Right ventricle myocardium superior (tissue), 1 donor: Measurements from ENCODE around the gene GNAZ. TPM values are rescaled to one million over a fixed set of nuclear protein-coding genes. Genes with fewer than 3 reads are reported as not detected.

Experiments
- ATAC-seq: fragments of 200-7000 bp; cut with Tn5 transposase; one replicate; pipeline ENCODE4 v1.9.1; 2020; ENCODE audit warnings: mild to moderate bottlenecking; ENCODE audit not compliant: poor library complexity
- DNase-seq: peaks from one replicate; pipeline ENCODE4 v3.0.0-alpha.2; 2020
- intact Hi-C: fragments of 100-400 bp; cut with DNase I; formaldehyde crosslinking; loops from one replicate; pipeline ENCODE4 v1.11.2; 2022
- total RNA-seq: library from RNA; stranded (reverse); fragmentation: NEBNext Ultra II Directional; extraction: Animal tissue kit (Norgen Biotek cat#: 25700); gene quantifications from one replicate; pipeline ENCODE4 v1.2.1, GENCODE V29; 2021
- donor health status: DM: no; HTN: yes; CAD: no; lungs with severe emphysema.

Gene GNAZ
- total RNA-seq, 1 donor from 2014 or later, result 3.1 TPM

DNA sequence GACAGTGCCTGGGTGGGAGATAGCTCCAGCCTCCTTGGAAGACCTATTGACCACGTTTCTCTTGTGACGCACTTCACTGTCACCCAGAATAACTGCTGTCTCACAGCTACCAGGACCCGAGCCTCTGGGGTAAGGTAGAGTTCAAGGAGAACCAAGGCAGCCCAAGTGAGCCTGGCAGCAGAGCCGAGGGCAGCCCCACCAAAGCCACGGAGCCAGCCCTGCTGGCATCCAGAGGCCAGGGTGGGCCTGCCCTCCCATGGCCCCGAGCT lies 38.7 kb downstream of the GNAZ start:
- DNase-seq, result no peak
- intact Hi-C loops, result no loop called here
- ATAC-seq, result no peak

DNA sequence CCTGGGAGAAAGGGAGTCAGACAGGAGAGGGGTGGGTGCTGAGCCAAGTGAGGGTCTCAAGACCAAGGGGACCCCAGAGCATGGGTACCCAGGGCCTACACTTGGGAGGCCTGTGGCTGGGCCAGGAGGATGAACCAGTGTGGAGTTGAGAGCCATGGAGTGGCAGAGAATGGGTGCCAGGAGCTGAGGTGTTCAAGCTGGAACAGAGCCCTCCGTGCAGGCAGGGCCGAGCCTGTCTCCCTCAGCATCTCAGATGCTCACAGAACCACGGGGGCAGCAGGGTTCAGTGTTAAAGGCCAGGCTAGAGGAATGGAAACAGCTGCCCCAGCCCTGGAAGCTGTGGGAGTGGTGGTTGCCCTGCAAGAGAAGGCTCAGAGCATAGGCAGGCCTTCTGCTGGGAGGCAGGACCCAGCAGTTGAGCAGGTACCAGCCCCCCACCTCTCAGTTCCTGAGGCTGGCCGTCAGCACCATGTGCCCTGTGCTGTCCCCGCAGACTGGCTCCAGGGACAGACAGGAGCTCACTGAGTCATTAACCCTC lies 39.2 kb downstream of the GNAZ start:
- DNase-seq (no peak), ATAC-seq (no peak)
- intact Hi-C loops, result no loop called here

DNA sequence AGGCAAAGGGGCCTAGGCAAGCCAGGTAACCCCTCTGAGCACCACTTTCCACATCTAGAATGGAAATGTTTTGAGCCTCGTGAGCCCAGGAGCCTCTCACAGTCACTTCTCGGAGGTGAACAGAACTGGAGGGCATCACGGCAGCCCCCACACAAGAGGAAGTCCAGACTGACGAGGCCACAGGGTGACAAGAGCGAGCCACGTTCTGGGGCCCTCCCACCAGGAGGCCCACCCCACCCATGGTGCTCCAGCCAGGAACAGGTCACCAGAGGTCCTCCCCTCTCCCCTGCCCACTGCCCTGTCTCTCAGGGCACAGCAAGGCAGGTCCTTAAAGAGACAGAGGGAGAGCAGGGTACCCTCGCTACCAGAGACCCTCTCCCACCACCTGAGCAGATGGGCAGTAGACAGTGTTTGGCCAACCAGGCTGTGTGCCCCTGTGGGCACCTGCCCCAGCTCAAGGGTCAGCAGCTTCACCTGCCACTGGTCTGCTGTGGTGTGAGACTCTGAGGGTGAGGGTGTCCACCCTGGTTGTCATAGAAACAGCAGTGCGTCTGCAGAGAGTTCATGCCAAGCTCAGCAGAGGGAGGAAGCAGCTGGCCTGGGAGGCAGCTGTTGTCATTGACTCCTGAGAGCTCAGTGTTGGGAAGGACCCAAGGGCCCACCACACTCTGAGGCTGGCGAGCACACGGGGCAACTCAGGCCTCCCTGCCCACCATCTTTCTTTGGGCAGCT lies 40.0 kb downstream of the GNAZ start:
- ATAC-seq, result no peak
- intact Hi-C loops, result no loop called here
- DNase-seq, result no peak

DNA sequence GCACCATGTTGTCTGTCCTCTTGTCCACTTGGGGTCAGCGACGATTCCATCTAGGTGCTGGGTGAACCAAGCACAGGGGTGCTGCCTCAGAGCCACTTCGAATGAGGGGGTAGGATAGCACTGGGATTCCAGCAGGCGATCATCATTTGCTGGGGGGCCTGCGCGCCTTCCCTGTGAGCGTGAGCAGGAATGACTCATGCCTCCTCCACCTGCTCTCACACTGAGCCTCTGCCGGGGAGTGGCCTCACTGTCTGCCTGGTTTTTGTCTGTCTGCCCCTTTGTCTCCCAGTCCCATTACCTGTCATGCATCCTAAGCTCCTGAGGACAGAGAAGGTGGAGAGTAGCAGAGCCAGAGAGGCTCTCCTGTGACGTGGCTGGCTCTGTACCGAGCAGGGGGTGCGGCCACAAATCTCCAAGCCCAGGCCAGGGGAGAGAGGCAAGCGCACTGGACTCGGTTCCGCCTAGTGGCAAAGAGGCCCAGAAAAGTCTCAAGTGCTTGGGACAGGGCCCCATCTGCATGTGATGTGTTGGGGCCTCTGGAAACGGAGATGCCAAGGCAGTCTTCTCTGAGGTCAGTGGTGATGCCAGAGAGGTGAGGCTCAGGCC lies 40.7 kb downstream of the GNAZ start:
- DNase-seq (no peak), ATAC-seq (no peak)
- intact Hi-C loops, result no loop called here

DNA sequence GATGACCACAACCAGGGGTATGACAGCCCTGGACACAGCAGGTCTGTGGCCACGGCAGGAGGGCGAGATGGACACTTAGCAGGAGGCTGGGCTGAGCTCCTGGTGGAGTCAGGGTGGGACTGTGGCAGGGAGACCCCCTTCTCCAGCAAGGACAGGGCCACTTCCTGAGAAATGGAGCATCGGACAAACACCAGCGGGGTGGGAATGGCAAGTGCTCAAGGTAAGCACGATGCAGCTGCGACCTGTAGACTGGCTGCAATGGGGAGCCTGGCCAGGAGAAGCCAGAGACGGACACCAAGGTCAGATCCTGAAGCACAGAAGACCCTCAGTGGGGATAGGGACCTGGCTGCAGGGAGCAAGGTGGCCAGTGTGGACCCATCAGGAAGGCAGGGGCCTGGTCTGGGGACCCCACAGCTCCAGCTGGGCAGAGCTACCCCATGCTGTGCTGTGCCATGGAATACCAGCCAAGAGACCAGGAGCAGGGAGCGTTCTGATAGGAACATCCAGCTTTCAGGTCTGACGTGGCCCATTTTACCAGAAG lies 42.2 kb downstream of the GNAZ start:
- intact Hi-C loops, result no loop called here
- ATAC-seq (no peak), DNase-seq (no peak)

DNA sequence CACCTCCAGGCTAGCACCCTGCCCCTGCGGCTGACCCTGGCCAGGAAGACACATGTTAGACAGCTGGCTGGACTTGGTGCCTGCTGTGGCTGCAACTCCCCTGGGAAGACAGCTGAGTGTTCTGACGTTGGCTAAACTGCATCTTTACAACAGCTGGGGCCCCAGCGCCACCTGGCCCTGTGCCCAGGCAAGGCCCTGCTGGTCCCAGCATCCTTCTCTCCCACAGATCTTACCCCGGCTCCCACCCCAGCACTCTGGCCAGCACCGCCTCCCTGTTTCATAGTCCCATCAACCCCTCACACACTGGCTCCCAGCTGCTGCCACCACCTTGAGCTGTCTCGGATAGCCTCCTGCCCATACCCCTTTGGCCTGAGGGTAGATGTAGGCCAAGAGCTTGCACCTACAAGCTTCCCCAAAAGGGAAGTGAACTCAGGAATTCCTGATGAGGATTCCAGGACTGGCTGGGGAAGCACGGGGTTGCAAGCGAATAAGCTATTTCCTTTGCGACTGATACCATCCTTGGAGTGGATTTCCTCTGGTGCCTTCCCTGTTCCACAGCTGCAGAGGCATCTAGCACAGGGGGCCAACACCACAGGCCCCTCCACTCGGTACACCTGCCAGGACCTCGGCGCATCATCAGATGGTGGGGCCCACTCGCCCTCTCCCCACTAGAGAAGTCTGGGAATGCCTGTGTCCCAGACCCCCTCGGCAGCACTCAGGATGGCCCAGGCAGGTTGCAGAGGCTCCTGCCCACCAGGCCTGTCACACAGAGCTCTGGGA lies 42.9 kb downstream of the GNAZ start:
- peak; percentile 53 for DNase-seq
- ATAC-seq, result no peak
- intact Hi-C loops, result no loop called here

DNA sequence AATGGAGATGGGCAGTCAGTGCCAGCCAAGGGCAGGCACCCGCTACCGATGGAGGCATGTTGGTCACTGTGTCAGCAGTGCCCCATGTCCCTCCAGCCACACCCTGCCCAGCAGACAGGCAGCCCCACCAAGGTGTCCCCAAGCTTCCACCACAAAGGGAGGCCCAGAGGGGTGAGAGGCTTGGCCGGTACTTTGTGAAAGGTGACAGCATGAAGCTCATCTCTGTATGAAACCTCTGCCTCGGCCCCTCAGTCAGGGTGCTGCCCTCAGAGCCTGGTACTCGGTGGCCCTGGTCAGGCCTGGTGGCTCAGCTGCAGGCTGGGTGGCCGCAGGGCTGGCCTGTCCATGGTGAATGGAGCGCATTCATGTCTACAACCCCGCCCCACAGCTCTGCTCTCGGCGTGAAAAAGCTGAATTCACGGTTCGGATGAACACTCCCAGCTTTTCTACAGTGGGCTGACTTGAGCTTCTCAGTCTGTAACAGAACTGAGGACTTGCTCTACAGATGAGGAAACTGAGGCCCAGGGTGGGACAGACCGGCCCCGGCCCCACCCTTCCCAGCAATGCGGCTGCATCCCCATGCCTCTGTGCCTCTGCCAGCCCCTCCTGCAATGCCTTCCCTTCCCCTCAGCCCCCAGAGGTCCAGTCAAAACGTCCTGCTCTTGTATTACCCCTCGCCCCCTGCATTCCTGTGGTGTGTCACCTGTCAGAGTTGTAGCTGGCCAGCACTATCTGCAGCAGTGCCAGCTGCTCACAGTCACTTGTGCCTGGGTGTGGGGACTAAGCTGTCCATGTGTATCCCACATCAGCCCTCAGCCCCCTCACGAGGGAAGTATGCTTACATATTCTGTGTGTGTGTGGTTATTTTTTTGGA lies 43.8 kb downstream of the GNAZ start:
- DNase-seq (no peak), ATAC-seq (no peak)
- intact Hi-C loops, result no loop called here

DNA sequence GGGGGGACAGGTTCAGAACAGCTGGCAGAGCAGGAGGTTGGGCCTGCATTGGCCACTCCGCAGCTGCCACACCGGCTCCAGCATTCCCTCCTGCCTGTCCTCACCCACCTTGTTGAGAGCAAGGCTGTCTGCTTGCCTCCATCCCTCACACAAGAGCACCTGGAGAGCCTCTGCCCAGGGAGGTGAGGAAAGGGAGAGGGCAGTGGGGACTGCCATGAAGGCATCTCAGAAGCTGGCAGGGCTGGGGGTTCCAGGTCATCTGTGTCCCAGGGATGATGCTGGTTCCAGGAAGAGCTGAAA lies 44.4 kb downstream of the GNAZ start:
- no peak for DNase-seq
- ATAC-seq, result no peak
- intact Hi-C loops, result no loop called here

DNA sequence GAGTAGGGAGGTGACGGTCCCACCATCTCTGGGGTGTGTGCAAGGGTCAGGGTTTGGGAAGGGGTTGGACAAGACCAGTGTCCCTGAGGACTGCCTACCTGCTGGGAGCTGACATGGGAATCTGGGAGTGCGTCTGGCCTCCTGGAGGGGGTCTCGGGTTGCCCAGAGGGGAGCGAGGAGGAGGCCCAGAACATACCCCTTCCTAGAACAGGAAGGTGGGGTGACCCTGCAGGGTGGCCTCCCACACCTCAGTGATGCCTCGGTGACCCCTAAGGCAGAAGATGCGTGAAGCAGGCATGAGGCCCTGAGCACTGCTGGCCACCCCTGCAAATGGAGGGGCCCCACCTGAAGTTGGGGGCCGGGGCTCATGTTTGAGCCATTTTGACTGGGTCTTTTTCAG lies 45.0 kb downstream of the GNAZ start:
- DNase-seq (no peak), ATAC-seq (no peak)
- intact Hi-C loops, result no loop called here

DNA sequence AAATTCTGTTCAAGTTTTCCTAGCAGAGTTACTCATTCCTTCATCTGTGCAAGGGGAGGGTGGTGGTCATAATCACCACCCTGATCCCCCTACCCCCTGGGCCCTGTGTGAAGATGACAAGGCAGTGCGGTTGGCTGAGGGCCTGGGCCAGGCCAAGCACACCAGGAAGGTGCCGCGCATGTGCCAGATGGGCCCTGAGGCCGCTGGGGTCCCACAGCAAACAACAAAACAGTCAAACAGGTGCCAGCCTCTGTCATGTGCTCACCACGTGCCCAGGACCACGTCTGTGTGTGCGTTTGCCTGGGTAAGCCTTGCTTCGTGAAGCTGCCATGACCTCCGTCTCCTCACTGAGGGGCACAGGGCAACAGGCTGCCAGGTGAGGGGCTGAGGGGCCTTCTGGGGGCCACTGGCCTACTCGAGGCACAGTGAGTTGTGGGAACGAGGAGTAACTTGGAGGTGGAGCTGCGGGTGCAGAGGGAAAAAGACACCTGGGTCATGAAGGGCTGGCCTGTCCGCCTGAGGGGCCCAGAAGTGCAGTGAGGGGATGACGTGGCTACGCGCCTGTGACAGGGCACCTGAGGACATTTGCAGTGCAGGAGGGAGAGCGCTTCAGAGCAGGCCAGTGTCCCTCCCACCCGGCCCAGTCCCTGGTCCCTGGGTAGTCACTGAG lies 45.6 kb downstream of the GNAZ start:
- intact Hi-C loops, result no loop called here
- DNase-seq (no peak), ATAC-seq (no peak)

DNA sequence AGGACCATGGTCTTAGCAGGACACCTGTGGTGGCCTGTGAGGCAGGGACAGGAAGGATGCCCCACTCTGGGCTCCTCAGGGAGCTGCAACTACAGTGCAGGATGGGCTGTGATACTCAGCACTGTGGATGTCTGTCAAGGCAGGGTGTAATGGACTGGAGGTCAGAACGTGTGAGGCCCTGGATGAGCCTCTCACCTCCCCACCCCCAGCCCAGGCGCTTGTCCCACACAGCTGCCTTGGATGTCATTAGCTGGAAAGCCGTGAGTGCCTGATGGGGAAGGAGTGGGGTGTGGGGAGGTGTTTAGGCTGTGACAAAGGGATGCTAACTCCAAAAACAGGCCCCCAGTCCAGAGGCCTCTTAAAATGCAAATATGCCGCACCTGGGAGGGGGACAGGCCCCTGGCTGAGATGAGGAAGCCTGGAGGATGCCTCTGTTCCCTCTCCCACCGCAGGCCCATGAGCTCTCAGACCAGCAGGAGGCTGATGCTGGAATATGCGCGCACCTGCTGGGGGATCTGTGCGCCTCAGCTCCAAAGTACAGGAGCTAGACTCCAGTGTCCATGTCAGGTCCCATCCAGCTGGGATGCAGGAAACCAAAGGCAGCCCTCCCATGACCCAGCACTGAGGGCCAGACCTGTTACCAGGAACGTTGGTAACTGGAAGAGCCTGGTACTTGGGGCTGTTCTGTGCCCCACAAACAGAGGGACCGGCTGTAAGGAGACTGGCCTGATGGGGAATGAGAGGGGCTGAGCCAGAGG lies 46.4 kb downstream of the GNAZ start:
- intact Hi-C loops, result no loop called here
- DNase-seq, result no peak
- no peak for ATAC-seq

DNA sequence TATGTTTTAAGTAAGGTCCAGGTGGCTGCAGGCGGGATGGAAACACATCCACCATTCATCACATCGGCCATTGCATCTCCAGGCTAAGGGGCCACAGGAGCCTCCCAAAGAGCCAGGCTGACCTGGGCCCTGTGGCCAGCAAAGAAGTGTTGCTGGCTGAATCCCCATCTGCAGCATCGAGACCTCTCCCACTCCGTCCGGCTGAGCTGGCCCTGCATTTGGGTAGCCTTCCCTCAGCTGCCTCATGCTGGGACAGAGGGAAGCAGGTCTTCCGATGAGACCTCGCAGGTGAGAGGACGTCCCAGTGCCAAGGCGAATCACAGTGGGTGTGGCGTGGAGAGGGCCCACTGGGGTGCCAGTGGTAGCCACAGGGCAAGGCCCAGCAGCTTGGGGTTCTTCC lies 47.0 kb downstream of the GNAZ start:
- ATAC-seq, result no peak
- DNase-seq, result no peak
- intact Hi-C loops, result no loop called here

DNA sequence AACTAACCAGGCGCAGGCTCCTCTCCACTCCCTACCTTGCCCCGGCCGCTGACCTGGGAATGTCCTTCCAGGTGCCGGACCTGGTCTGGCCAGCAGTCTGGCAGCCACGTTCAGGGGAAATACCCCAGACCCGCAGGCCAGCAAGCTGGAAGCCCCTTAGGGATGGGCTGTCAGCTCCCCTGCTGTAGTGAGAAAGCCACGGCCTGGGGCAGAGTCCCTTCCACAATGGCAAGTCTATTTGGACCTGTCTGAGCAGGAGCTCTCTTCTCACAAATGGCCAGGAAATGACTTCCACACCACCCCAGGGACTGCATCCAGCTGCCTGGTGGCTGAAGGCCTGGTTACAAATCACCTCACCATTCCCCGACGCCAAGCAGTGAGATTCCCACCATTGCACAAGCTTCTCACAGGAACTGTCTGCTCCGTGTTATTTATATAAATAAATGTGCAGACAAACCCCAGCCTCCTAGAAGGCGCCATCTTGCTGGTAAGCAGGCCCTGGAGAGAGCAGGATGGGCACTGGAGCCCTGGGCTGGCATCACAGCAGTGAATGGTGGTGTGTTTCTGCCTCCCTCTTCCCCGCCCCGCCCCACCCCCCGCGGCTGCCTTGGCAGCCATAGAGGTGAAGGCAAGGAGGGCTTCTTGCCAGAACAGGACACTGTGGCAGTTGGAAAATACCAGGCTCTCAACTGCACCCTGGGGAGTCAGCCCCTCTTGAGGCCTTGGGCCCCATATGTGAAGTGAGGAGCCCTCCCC lies 47.8 kb downstream of the GNAZ start:
- intact Hi-C loops, result no loop called here
- DNase-seq (no peak), ATAC-seq (no peak)

DNA sequence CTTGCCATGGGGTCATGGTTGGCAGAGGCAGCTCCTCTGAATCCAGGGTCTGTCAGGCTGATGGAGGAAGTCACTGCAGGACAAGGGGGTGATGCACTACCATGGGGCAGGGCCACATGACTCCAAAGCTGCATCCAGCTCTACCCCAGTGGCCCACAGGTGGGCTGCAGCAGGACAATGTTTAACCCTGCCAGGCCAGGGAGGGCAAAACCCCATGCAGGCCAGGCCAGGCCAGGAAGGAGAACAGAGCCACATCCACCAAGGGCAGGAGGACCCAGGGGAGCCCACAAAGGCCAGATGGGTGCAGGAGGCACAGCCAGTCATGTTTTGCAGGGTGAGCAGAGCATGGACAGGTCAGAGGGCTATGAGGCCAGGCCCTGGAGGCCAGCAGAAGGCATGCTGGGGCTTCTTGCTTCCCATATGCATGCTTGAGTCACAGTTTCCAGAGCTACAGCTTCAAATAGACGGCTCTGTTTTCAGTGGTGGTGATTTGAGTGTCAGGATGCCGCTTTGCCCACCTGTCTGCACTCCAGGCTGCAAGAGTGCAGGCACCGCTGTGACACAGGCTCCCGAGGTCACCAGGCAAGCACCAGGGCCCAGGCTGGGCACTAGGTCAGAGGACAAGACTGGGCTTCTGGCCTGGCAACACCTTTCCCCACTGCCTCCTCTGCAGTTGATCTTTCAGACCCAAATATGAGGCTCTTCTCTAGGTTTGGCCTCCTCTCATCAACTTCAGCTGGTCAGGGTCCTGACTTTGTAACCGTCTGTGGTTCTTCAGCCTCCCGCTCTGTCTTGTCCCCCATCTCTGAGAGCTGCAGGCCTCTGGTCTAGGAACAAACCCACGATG lies 48.6 kb downstream of the GNAZ start:
- ATAC-seq (no peak), DNase-seq (no peak)
- intact Hi-C loops, result no loop called here

DNA sequence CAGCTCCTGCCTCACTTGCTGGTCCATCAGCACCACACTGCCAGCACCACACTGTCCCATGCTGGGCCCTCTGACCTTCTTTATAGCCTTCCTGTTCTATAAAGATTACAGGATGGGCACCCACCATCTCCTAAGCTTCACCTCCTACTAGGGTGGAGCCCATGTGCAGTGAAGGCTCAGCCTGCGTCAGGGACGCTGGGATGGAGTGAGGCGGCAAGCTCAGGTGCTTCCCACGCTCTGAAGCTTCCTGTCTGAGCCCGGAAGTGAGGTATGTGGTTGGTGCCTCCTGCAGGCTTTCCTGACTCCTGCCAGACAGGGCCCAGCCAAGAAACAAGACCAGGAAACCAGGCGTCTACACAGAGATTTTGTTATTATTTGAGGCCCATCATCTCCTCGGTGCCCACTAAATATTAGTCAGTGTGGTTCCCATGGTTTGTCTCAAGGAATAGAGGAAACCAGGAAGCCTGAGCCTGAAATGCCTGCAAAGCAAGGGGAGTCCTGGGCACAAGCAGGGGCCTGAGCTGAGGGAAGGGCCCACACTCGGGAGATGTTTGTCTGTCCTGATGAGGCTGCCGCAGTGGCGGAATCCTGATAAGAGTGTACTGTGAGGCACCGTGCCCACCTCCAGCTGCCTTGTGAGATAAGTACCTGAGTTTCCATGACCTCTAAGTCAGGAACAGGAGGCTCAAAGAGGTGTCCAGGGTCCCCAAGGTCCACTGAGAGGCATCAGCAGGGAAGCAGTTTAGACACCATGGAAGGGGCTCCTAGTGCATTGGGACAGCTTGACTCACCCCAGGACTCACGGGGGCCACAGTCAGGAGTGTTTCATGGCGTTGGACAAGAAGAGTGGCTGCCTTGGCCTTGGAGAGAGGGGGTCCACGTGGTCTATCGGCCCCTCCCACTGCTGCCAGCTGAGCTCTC lies 49.4 kb downstream of the GNAZ start:
- no peak for DNase-seq
- intact Hi-C loops, result no loop called here
- ATAC-seq, result no peak
